GM18909 (cell line): ENCODE data around the gene GOLGA6B.
"Not testable (repeated sequence)": the region's sequence is repeated elsewhere in the genome, so short reads cannot be mapped to it uniquely, and the experiment has no call there.

Experiments used
- ATAC-seq: cut with Tn5 transposase; IDR thresholded peaks from one replicate; pipeline ENCODE4 v1.9.1; 2021; ENCODE audit warnings: mild to moderate bottlenecking; ENCODE audit not compliant: unreplicated experiment, poor library complexity

Gene GOLGA6B

DNA sequence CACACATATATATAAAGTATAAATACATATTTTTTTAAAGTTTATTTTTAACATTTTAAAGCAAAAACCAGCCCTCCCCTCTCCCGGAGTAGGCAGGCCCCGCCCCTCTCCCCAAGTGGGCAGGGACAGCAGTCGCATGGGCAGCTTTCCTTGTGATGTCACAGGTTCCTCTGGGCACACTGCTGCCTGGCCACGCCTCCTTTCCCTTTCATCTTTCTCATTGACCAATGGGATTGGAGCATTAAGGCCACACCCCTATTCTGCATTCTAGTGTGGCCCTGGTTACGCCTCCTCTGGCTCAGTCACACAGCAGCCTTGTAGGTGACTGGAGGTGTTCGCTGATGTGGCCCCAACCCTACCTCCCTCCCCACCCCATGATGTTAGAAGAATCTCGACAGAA lies at the start of gene GOLGA6B:
Gene GOLGA6B (plus strand): TSS at position 301 of the 400 bp plus-strand sequence. CDS start 41 bp downstream, at position 342.
- not testable (repeated sequence) for ATAC-seq

GRCh38 chr15:72604794-72605193 lies 49.7 kb upstream of the GOLGA6B start:
- ATAC-seq: no peak

DNA sequence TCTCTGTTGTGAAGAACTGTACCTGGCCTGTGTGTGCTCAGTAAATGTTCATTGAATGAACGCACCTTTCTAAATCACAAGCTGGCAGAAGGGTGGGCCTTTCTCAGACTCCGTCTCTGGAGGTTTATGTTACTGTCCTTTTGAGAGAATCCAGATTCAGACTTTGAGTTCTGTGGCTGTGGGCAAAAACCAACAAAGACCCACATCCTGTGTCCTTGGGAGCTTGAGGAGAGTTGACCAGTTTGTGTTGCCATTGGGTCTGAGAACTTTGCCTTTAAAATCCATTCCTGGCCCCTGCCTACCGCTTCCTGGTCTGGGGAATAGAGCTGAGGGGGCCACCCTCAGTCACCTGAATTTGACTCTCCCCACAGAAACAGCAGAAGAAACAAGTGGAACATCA lies 46.4 kb upstream of the GOLGA6B start:
- ATAC-seq: not testable (repeated sequence)

GRCh38 chr15:72609862-72610261 lies 44.6 kb upstream of the GOLGA6B start:
- ATAC-seq: no peak

- not testable (repeated sequence) for ATAC-seq
These were observed 42.2 kb upstream of the GOLGA6B start for GRCh38 chr15:72612324-72612723.

DNA sequence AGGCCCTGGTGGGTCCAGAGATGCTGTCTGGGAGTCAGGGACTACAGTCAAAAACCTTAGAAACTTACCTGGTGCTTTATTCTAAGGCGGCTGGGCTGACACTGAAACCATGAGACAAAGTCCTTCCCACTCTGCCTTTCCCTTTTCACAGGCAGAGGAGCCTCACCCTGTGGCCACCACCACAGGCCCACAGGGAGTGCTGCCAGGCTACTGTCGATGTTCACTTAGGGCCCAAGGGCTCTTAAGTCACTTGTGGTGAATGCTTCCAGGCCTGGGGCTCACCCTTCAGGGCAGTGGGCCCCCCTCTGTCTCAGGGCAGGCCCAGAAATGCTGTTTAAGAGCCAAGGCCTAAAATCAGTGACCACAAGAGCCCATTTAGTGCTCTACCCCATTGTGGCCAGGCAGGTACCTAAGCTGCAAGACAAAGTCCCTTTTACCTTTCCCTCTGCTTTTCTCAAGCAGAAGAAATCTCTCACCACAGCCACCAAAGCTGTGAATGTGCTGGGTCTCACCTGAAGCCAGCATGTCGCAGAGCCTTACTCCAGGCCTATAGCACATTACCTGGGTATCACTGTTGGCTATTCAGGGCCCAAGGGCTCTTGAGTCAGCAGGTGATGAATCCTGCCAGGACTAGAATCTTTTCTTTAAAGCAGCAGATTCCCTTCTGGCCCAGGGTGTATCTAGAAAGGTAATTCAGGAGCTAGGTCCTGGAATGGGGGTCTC lies 39.5 kb upstream of the GOLGA6B start:
- no peak for ATAC-seq

- not testable (repeated sequence) for ATAC-seq
These were observed 38.8 kb upstream of the GOLGA6B start for GRCh38 chr15:72615533-72616233.

DNA sequence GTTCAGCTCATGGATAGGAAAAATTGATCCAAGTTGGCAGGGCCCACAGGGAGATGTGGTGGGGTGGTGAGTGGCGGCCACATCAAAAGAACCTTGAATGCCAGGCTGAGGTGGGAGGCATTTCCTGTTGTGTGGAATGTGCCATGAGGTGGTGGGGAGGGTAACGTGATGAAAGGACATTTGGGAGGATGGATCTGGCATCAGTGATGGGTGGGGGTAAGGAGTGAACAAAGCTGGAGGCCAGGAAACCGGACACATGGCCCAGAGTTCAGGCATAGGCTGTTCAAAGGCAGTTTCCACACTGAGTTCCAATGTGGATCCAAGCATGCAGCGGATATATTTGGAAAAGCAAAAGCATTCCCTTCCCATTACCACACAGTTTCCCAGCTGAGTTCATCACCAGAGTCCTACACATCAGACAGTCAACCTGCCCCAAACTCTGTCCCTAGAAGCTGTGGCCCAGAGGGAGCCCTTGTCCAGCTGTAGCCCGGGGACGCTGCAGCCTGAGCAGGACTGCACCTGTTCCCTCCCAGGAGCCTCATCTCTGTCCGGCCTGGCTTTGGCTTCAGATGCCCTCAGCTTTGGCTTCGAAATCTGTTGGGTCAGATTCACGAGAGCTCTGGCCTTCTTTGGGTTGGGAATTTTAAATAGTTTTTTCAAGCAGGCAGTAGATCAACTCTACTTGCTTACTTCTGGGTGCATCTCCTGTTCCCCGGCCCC lies 37.8 kb upstream of the GOLGA6B start:
- ATAC-seq: no peak

DNA sequence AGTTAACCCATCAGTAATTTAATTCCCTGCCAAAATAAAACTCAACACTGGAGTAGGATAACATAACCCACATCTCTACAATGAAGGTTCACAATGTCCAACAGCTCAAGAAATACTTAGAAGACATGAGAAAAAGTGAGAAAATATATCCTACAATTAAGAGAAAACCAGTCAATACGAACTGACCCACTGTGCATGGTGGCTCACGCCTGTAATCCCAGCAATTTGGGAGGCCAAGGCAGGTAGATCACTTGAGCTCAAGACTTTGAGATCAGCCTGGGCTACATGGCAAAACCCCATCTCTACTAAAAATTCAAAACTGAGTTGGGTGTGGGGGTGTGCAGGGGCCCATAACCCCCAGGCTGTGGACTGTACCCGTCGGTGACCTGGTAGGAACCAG lies 30.6 kb upstream of the GOLGA6B start:
- ATAC-seq: not testable (repeated sequence)

GRCh38 chr15:72626153-72626552 lies 28.3 kb upstream of the GOLGA6B start:
- not testable (repeated sequence) for ATAC-seq

DNA sequence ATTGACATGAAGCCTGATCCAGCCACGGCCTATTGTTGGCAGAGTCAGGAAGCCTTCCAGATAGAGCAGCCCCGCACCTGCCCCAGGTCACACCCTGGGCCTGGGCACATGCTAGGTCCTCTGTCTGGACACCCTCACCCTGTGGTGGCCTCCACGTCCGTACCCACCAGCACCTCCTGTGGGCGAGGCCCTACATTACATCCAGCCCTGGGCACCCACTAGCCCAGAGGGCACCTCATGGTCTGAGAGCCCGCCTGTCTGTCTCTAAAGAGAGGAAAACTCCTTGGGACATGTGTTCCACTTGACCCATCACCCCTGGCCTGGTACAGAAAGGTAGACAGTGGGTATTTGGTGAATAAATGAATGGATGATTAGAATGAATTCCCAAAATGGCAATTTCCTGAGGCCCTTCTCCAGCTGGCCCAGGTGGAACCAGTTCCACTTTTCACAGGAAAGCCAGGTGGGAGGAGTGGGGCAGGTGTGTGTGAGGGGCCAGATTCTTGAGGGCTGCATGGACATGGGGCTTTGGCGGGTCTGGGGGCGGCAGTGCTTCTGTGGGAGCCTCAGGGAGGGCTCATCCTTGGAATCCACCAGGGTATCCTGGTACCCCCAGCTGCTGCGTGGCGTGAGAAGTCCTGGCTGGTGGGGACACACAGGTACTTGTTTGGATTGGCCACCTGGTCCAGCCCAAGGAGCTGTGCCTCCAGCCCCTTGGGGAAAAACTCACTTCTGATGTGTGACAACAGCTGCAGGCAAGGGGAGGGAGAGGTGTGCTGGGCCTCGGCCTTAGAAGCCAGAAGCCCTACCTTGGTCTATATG lies 26.0 kb upstream of the GOLGA6B start:
- not testable (repeated sequence) for ATAC-seq

- not testable (repeated sequence) for ATAC-seq
These were observed 25.4 kb upstream of the GOLGA6B start for GRCh38 chr15:72629068-72629570.

DNA sequence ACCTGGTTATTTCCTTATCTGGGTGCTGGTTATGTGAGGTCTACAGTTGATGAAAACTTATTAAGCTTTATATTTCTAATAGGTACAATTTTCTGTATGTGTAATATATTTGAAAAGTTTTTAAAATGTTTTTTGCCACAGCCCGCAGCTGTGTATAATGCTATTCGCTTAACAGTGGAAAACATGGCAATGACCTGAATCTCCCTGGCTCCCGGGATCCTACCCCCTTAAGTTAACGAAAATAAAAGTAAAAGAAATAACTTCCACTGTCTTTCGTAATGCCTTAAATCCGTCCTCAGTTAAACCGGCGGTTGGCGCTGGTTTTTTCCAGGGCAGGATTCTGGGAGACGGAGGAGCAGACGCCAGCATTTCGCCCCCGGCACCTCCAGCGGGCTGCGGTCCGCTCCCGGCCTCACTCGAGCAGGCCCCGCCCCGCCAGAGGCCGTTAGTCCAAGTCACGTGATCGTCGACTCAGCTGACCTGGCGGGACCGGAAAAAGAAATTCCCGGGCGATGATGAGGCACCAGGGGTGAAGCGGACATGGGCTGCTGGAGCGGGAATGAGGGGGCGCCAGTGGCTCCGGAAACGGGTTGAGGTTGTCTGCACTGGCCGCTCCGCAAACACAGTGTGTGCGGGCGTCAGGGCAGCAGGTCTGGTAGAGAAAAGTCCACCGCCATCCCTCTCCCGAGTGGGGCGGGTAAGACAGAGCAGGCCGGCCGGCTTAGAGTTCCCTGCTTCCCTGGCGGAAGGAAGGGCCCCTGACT lies 17.8 kb upstream of the GOLGA6B start:
- not testable (repeated sequence) for ATAC-seq

DNA sequence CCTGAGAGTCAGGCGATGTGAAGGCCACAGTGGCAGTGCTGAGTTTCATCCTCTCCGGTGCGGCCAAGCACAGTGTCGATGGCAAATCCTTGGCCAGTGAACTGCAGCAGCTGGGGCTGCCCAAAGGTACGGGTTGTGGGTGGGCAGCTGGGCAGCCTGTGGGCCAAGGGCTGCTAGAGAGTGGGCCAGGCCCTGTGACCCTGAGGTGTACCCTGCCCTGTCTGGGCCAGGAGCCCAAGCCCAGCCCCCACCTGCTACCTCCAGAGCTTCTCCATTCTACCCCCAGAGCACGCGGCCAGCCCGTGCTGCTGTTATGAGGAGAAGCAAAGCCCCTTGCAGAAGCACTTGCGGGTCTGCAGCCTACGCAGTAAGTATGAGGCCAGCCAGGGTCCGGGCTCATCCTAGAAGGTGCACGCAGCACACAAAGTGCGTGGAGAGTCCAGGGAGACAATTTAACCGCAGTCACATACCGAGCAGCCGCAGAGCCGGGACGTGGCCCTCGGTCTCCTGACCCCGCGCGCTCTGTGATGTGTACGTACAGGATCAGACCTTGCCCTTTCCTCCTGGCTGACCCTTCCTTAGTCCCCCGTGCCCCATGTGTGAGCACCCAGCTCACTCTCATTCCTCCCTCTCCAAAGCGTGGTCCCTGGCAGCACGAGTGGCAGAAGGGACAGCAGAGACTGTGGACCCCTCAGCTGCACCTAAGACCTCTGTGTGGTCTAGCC lies 14.6 kb upstream of the GOLGA6B start:
- ATAC-seq: not testable (repeated sequence)

- not testable (repeated sequence) for ATAC-seq
These were observed 12.2 kb upstream of the GOLGA6B start for GRCh38 chr15:72642271-72642670.

- not testable (repeated sequence) for ATAC-seq
These were observed 5.8 kb upstream of the GOLGA6B start for GRCh38 chr15:72648631-72649253.

DNA sequence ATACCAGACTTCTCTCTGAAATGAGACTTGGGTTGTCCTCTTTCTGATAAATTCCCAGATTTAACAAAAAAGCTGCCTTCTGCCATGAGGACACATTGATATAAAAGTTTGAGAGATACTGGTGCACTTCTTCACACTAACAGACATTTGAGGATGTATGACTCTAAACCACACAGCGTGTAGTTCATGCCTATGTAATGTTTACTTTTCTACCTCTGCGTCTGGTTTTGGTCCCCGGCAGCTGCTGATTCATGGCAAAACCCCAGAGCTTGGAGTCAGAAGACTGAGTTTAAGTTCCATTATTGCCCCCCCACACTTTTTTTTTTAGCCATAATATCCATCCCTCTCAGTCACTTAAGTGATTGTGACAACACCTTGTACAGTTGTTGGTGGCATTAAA lies 1.5 kb downstream of the GOLGA6B start:
- ATAC-seq: not testable (repeated sequence)

- ATAC-seq: not testable (repeated sequence)
These were observed 6.6 kb downstream of the GOLGA6B start for GRCh38 chr15:72661081-72661480.
